ENCODE results near the gene CHAT. TPM values are rescaled to one million over a fixed set of nuclear protein-coding genes. Genes with fewer than 3 reads are reported as not detected.

Gene CHAT
- total RNA-seq, 4 donors from 2014 or later: 0.94 to 1.6 TPM; not detected in 2

GRCh38 chr10:49649294-49649693, 35.5 kb downstream of the CHAT start:
- Histone ChIP-seq H3K36me3 (no peaks in the 10 kb centered on the region), H3K9me3 (no peaks in the 10 kb centered on the region), H3K27me3 (peaks cover 51% of the 10 kb centered on the region), H3K4me1 (no peaks in the 10 kb centered on the region), H3K4me3 (no peak overlapping the region), H3K27ac (no peak overlapping the region)
- TF ChIP-seq POLR2A (IDR thresholded peaks at IDR 0.05) (no peak), EP300 (IDR thresholded peaks at IDR 0.05) (no peak), CTCF (IDR thresholded peaks at IDR 0.05) (no peak), POLR2AphosphoS5 (IDR thresholded peaks at IDR 0.05) (no peak)
- WGBS, 2 donors (ENCODE audit: low coverage in 1 of 2): 20% methylated on average over 3 of the region's 17 CpGs; no CpG with 5 or more reads in 1 of the 2 donors
- no peak for ATAC-seq

GRCh38 chr10:49649936-49650723, 36.3 kb downstream of the CHAT start:
- no peaks in the 10 kb centered on the region for H3K9me3 ChIP-seq
- H3K27me3 ChIP-seq: peaks cover 56% of the 10 kb centered on the region
- no peak overlapping the region for H3K4me3 ChIP-seq
- 50 to 59% methylated on average over 1 to 6 of the region's 8 CpGs for WGBS, 2 donors (ENCODE audit: low coverage in 1 of 2)
- no peak for ATAC-seq
- H3K27ac ChIP-seq: no peak overlapping the region
- H3K4me1 ChIP-seq: no peaks in the 10 kb centered on the region
- TF ChIP-seq CTCF (IDR thresholded peaks at IDR 0.05) (no peak), EP300 (IDR thresholded peaks at IDR 0.05) (no peak), POLR2A (IDR thresholded peaks at IDR 0.05) (no peak)
- H3K36me3 ChIP-seq: no peaks in the 10 kb centered on the region

GRCh38 chr10:49650724-49651034, 36.8 kb downstream of the CHAT start:
- TF ChIP-seq POLR2AphosphoS5 (IDR thresholded peaks at IDR 0.05): no peak
- no peaks in the 10 kb centered on the region for H3K36me3 ChIP-seq
- no peak overlapping the region for H3K27ac ChIP-seq
- WGBS, 2 donors (ENCODE audit: low coverage in 1 of 2): 40 to 80% methylated on average over 1 of the region's 1 CpG
- ATAC-seq: no peak
- H3K4me1 ChIP-seq: no peaks in the 10 kb centered on the region
- no peaks in the 10 kb centered on the region for H3K9me3 ChIP-seq
- H3K4me3 ChIP-seq: no peak overlapping the region
- peaks cover 58% of the 10 kb centered on the region for H3K27me3 ChIP-seq

GRCh38 chr10:49651039-49651835, 37.4 kb downstream of the CHAT start:
- Histone ChIP-seq H3K27ac (no peak overlapping the region), H3K36me3 (no peaks in the 10 kb centered on the region), H3K4me3 (no peak overlapping the region), H3K9me3 (no peaks in the 10 kb centered on the region), H3K4me1 (no peaks in the 10 kb centered on the region), H3K27me3 (peaks cover 55% of the 10 kb centered on the region)
- 81 to 86% methylated on average over 7 to 9 of the region's 15 CpGs for WGBS, 2 donors (ENCODE audit: low coverage in 1 of 2)
- TF ChIP-seq CTCF (IDR thresholded peaks at IDR 0.05) (no peak), POLR2A (IDR thresholded peaks at IDR 0.05) (no peak), EP300 (IDR thresholded peaks at IDR 0.05) (no peak), POLR2AphosphoS5 (IDR thresholded peaks at IDR 0.05) (no peak)
- ATAC-seq: no peak

- H3K4me1 ChIP-seq: no peaks in the 10 kb centered on the region
- no peaks in the 10 kb centered on the region for H3K9me3 ChIP-seq
- H3K27ac ChIP-seq: no peak overlapping the region
- WGBS, 2 donors (ENCODE audit: low coverage in 1 of 2): 50 to 100% methylated on average over 1 of the region's 2 CpGs
- H3K27me3 ChIP-seq: peaks cover 48% of the 10 kb centered on the region
- no peaks in the 10 kb centered on the region for H3K36me3 ChIP-seq
- TF ChIP-seq CTCF (IDR thresholded peaks at IDR 0.05): no peak
- TF ChIP-seq EP300 (IDR thresholded peaks at IDR 0.05): no peak
- no peak for TF ChIP-seq POLR2A (IDR thresholded peaks at IDR 0.05)
- TF ChIP-seq POLR2AphosphoS5 (IDR thresholded peaks at IDR 0.05): no peak
- no peak for ATAC-seq
- H3K4me3 ChIP-seq: no peak overlapping the region
Observed at GRCh38 chr10:49651917-49652316, 38.1 kb downstream of the CHAT start.

All from gastroesophageal sphincter (tissue), 4 donors.